ENCODE results near the gene TAF11L14.

DNA sequence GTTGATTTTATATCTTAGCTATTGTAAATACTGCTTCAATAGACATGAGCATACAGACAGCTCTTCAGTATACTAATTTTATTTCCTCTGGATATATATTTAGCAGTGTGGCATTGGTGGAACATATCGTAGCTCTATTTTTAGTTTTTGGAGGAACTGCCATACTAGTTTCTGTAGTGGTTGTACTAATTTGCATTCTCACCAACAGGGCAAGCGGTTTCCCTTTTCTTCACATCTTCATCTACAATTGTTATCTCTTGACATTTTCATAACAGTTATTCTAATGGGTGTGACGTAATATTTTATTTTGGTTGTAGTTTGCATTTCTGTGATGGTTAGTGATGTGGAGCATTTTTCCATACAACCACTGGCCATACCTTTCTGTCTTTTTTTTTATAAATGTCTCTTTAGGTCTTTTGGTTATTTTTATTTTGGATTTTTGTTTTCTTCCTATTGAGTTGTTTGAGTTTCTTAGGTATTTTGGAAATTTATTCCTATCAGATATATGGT is 32.5 kb downstream of the TAF11L14 start:
- TF ChIP-seq, protein P1, sequence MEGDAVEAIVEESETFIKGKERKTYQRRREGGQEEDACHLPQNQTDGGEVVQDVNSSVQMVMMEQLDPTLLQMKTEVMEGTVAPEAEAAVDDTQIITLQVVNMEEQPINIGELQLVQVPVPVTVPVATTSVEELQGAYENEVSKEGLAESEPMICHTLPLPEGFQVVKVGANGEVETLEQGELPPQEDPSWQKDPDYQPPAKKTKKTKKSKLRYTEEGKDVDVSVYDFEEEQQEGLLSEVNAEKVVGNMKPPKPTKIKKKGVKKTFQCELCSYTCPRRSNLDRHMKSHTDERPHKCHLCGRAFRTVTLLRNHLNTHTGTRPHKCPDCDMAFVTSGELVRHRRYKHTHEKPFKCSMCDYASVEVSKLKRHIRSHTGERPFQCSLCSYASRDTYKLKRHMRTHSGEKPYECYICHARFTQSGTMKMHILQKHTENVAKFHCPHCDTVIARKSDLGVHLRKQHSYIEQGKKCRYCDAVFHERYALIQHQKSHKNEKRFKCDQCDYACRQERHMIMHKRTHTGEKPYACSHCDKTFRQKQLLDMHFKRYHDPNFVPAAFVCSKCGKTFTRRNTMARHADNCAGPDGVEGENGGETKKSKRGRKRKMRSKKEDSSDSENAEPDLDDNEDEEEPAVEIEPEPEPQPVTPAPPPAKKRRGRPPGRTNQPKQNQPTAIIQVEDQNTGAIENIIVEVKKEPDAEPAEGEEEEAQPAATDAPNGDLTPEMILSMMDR (IDR thresholded peaks at IDR 0.05 in 2 of 3, conservative IDR thresholded peaks at IDR 0.05 in 1 of 3; ENCODE audit: borderline replicate concordance in 1 of 3, insufficient read depth in 1 of 3, low read depth in 2 of 3, low read length in 2 of 3) = no peak
- TF ChIP-seq POLR2AphosphoS5 (IDR thresholded peaks at IDR 0.05; ENCODE audit: low read depth, low read length) = no peak
- no peak for TF ChIP-seq EZH2 (IDR thresholded peaks at IDR 0.05)
- TF ChIP-seq ELF1 (IDR thresholded peaks at IDR 0.05; ENCODE audit: borderline replicate concordance, low read depth) = no peak
- TF ChIP-seq JUND (IDR thresholded peaks at IDR 0.05) = no peak
- no peak for TF ChIP-seq RAD21 (IDR thresholded peaks at IDR 0.05; ENCODE audit: low read depth)
- no peak for TF ChIP-seq YY1 (IDR thresholded peaks at IDR 0.05; ENCODE audit: extremely low read depth, insufficient replicate concordance, low read depth, low read length)
- TF ChIP-seq, protein P2, sequence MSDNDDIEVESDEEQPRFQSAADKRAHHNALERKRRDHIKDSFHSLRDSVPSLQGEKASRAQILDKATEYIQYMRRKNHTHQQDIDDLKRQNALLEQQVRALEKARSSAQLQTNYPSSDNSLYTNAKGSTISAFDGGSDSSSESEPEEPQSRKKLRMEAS (IDR thresholded peaks at IDR 0.05) = no peak
- TF ChIP-seq EGR1 (IDR thresholded peaks at IDR 0.05; ENCODE audit: low read depth) = no peak
- TF ChIP-seq CBX3 (IDR thresholded peaks at IDR 0.05; ENCODE audit: low read depth) = no peak
